HEK293 (cell line): ENCODE results near the gene ANHX.

Experiments used
- CTCF ChIA-PET: fragments of 350-600 bp; formaldehyde crosslinking; extraction: SDS; loops from one replicate; lab custom pipeline; 2021; ENCODE audit warnings: antibody characterized with exemption; lab: Yijun Ruan, JAX
- POLR2A ChIA-PET: fragments of 300-600 bp; formaldehyde crosslinking; extraction: SDS; loops from one replicate; lab custom pipeline; 2020; ENCODE audit warnings: antibody characterized with exemption, inconsistent platforms; lab: Yijun Ruan, JAX
- H3K27ac ChIP-seq: fragments of 200-500 bp; sonication (Bioruptor generic); 2 replicates; pipeline ENCODE4 v1.5.1; 2014; ENCODE audit warnings: low read depth, low read length, control low read depth, inconsistent platforms; ENCODE audit errors: extremely low read depth
- H3K36me3 ChIP-seq, 2 experiments: fragments of 200-500 bp in 1 of 2; sonication (Bioruptor generic) in 1 of 2; 1 replicate in 1 of 2; 2 replicates in 1 of 2; pipeline ENCODE4 v1.5.1; 2014 to 2017; ENCODE audit warnings: inconsistent platforms in 2 of 2, low read length in 2 of 2; ENCODE audit not compliant: control insufficient read depth in 2 of 2, insufficient read depth in 1 of 2
- H3K4me1 ChIP-seq: fragments of 200-500 bp; sonication (Bioruptor generic); 2 replicates; pipeline ENCODE4 v1.5.1; 2014; ENCODE audit warnings: mild to moderate bottlenecking, low read length, inconsistent platforms; ENCODE audit not compliant: control insufficient read depth, insufficient read depth
- H3K4me3 ChIP-seq: 2 replicates; pipeline ENCODE4 v1.5.1; 2011; ENCODE audit warnings: low read depth, mild to moderate bottlenecking, control low read depth, low read length, moderate library complexity
- H3K9me3 ChIP-seq: fragments of 200-500 bp; sonication (Bioruptor generic); 2 replicates; pipeline ENCODE4 v1.5.1; 2014; ENCODE audit warnings: low read depth, low read length, inconsistent platforms; ENCODE audit not compliant: control insufficient read depth, insufficient read depth
- FEZF1 ChIP-seq: fragments of 450-650 bp; formaldehyde crosslinking; IDR thresholded peaks from 2 replicates; pipeline ENCODE4 v1.5.1; 2016; ENCODE audit warnings: missing biosample characterization, missing genetic modification characterization
- KLF1 ChIP-seq: fragments of 450-650 bp; formaldehyde crosslinking; IDR thresholded peaks from 2 replicates; pipeline ENCODE4 v1.5.1; 2016; ENCODE audit warnings: missing biosample characterization, missing genetic modification characterization
- MEIS1 ChIP-seq: sonication (generic); formaldehyde crosslinking; IDR thresholded peaks from 2 replicates; pipeline ENCODE4 v1.8.1; 2022; ENCODE audit warnings: missing genetic modification reagents, mild to moderate bottlenecking, borderline replicate concordance
- ZNF423 ChIP-seq: fragments of 450-650 bp; formaldehyde crosslinking; IDR thresholded peaks from 2 replicates; pipeline ENCODE4 v1.5.1; 2016; ENCODE audit warnings: missing biosample characterization, missing genetic modification characterization
- ZNF529 ChIP-seq: fragments of 450-650 bp; formaldehyde crosslinking; IDR thresholded peaks from 2 replicates; pipeline ENCODE4 v1.5.1; 2017; ENCODE audit warnings: missing genetic modification characterization, missing biosample characterization; ENCODE audit not compliant: insufficient replicate concordance
- ZNF560 ChIP-seq: fragments of 450-650 bp; formaldehyde crosslinking; IDR thresholded peaks from 2 replicates; pipeline ENCODE4 v1.5.1; 2017; ENCODE audit warnings: missing biosample characterization, missing genetic modification characterization, borderline replicate concordance
- ZNF596 ChIP-seq: fragments of 450-650 bp; IDR thresholded peaks from 2 replicates; pipeline ENCODE4 v1.5.0; 2018; ENCODE audit warnings: missing biosample characterization, mild to moderate bottlenecking, missing genetic modification characterization, moderate library complexity
- ZNF654 ChIP-seq: fragments of 450-650 bp; formaldehyde crosslinking; IDR thresholded peaks from 2 replicates; pipeline ENCODE4 v1.5.1; 2016; ENCODE audit warnings: low read depth, missing biosample characterization, missing genetic modification characterization
- ZNF658 ChIP-seq: fragments of 450-650 bp; formaldehyde crosslinking; IDR thresholded peaks from 2 replicates; pipeline ENCODE4; 2016; ENCODE audit warnings: missing biosample characterization, missing genetic modification characterization
- ZNF670 ChIP-seq: fragments of 450-650 bp; formaldehyde crosslinking; IDR thresholded peaks from 2 replicates; pipeline ENCODE4 v1.5.1; 2016; ENCODE audit warnings: missing biosample characterization, missing genetic modification characterization, low read depth
- ZNF776 ChIP-seq: fragments of 450-650 bp; formaldehyde crosslinking; IDR thresholded peaks from 2 replicates; pipeline ENCODE4 v1.5.0; 2017; ENCODE audit warnings: missing biosample characterization, missing genetic modification characterization, borderline replicate concordance
- ZNF792 ChIP-seq: fragments of 450-650 bp; formaldehyde crosslinking; IDR thresholded peaks from 2 replicates; pipeline ENCODE4 v1.5.1; 2016; ENCODE audit warnings: missing biosample characterization, missing genetic modification characterization
- ZNF837 ChIP-seq: fragments of 450-650 bp; formaldehyde crosslinking; IDR thresholded peaks from 2 replicates; pipeline ENCODE4 v1.5.1; 2016; ENCODE audit warnings: missing biosample characterization, missing genetic modification characterization
- ZSCAN16 ChIP-seq: fragments of 450-650 bp; formaldehyde crosslinking; IDR thresholded peaks from 2 replicates; pipeline ENCODE4 v1.5.1; 2016; ENCODE audit warnings: missing biosample characterization, missing genetic modification characterization
- ZSCAN23 ChIP-seq: fragments of 450-650 bp; formaldehyde crosslinking; IDR thresholded peaks from 2 replicates; pipeline ENCODE4 v1.5.1; 2016; ENCODE audit warnings: missing biosample characterization, missing genetic modification characterization
- TF ChIP-seq, protein P1 (sequence below): fragments of 450-650 bp; formaldehyde crosslinking; IDR thresholded peaks from 2 replicates; pipeline ENCODE4 v1.5.1; 2016; ENCODE audit warnings: missing biosample characterization, missing genetic modification characterization
- TF ChIP-seq, protein P2 (sequence below): fragments of 450-650 bp; formaldehyde crosslinking; IDR thresholded peaks from 2 replicates; pipeline ENCODE4 v1.5.0; 2017; ENCODE audit warnings: missing biosample characterization, missing genetic modification characterization, borderline replicate concordance
- TF ChIP-seq, protein P3 (sequence below): fragments of 450-650 bp; formaldehyde crosslinking; IDR thresholded peaks from 2 replicates; pipeline ENCODE4 v1.5.1; 2016; ENCODE audit warnings: missing biosample characterization, missing genetic modification characterization
- TF ChIP-seq, protein P4 (sequence below): fragments of 450-650 bp; formaldehyde crosslinking; IDR thresholded peaks from 2 replicates; pipeline ENCODE4 v1.5.1; 2016; ENCODE audit warnings: missing biosample characterization, missing genetic modification characterization
- TF ChIP-seq, protein P5 (sequence below): fragments of 450-650 bp; formaldehyde crosslinking; conservative IDR thresholded peaks from 2 replicates; pipeline ENCODE4 v1.5.1; 2016; ENCODE audit warnings: low read depth, missing biosample characterization, missing genetic modification characterization

The ANHX gene

DNA sequence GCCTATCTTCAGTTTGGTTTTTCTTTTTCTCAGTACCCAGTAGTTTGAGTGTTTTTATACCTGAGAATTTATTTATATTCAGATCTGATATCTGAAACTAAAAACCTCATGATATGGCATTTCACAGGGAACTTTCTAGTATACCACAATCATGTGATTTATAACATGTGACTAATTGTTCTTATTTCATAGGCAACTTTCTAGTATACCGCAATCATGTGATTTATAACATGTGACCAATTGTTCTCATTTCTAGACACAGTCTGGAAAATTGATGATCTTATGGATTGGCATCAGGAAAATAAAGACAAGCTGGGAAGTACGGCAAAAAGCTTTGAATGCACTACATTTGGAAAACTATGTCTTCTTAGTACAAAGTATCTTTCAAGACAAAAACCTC is 33.8 kb downstream of the ANHX start:
- CTCF ChIA-PET = no interaction called here
- Histone ChIP-seq H3K4me3 (no peak overlapping the region), H3K4me1 (no peaks in the 10 kb centered on the region), H3K27ac (no peak overlapping the region), H3K36me3 (peaks cover 0 to 30% of the 10 kb centered on the region in 2 experiments), H3K9me3 (no peaks in the 10 kb centered on the region)
- POLR2A ChIA-PET = no interaction called here
- TF ChIP-seq FEZF1 (tag by site-specific recombination) = no peak
- TF ChIP-seq, protein P1, sequence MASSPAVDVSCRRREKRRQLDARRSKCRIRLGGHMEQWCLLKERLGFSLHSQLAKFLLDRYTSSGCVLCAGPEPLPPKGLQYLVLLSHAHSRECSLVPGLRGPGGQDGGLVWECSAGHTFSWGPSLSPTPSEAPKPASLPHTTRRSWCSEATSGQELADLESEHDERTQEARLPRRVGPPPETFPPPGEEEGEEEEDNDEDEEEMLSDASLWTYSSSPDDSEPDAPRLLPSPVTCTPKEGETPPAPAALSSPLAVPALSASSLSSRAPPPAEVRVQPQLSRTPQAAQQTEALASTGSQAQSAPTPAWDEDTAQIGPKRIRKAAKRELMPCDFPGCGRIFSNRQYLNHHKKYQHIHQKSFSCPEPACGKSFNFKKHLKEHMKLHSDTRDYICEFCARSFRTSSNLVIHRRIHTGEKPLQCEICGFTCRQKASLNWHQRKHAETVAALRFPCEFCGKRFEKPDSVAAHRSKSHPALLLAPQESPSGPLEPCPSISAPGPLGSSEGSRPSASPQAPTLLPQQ (tag by site-specific recombination) = no peak
- no peak for TF ChIP-seq ZSCAN16
- no peak for TF ChIP-seq ZNF596
- TF ChIP-seq ZSCAN23 (tag by site-specific recombination) = no peak
- no peak for TF ChIP-seq ZNF560 (tag by site-specific recombination)
- TF ChIP-seq, protein P2, sequence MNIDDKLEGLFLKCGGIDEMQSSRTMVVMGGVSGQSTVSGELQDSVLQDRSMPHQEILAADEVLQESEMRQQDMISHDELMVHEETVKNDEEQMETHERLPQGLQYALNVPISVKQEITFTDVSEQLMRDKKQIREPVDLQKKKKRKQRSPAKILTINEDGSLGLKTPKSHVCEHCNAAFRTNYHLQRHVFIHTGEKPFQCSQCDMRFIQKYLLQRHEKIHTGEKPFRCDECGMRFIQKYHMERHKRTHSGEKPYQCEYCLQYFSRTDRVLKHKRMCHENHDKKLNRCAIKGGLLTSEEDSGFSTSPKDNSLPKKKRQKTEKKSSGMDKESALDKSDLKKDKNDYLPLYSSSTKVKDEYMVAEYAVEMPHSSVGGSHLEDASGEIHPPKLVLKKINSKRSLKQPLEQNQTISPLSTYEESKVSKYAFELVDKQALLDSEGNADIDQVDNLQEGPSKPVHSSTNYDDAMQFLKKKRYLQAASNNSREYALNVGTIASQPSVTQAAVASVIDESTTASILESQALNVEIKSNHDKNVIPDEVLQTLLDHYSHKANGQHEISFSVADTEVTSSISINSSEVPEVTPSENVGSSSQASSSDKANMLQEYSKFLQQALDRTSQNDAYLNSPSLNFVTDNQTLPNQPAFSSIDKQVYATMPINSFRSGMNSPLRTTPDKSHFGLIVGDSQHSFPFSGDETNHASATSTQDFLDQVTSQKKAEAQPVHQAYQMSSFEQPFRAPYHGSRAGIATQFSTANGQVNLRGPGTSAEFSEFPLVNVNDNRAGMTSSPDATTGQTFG (tag by site-specific recombination) = no peak
- no peak for TF ChIP-seq ZNF423 (tag by site-specific recombination)
- TF ChIP-seq KLF1 (tag by site-specific recombination) = no peak
- TF ChIP-seq ZNF776 (tag by site-specific recombination) = no peak
- no peak for TF ChIP-seq ZNF529 (tag by site-specific recombination)
- TF ChIP-seq ZNF670 (tag by site-specific recombination) = no peak
- no peak for TF ChIP-seq ZNF837
- no peak for TF ChIP-seq ZNF658 (tag by site-specific recombination)
- TF ChIP-seq, protein P3, sequence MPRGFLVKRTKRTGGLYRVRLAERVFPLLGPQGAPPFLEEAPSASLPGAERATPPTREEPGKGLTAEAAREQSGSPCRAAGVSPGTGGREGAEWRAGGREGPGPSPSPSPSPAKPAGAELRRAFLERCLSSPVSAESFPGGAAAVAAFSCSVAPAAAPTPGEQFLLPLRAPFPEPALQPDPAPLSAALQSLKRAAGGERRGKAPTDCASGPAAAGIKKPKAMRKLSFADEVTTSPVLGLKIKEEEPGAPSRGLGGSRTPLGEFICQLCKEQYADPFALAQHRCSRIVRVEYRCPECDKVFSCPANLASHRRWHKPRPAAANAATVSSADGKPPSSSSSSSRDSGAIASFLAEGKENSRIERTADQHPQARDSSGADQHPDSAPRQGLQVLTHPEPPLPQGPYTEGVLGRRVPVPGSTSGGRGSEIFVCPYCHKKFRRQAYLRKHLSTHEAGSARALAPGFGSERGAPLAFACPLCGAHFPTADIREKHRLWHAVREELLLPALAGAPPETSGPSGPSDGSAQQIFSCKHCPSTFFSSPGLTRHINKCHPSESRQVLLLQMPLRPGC (tag by site-specific recombination) = no peak
- TF ChIP-seq, protein P4, sequence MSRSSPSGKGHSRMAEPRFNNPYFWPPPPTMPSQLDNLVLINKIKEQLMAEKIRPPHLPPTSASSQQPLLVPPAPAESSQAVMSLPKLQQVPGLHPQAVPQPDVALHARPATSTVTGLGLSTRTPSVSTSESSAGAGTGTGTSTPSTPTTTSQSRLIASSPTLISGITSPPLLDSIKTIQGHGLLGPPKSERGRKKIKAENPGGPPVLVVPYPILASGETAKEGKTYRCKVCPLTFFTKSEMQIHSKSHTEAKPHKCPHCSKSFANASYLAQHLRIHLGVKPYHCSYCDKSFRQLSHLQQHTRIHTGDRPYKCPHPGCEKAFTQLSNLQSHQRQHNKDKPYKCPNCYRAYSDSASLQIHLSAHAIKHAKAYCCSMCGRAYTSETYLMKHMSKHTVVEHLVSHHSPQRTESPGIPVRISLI (tag by site-specific recombination) = no peak
- no peak for TF ChIP-seq ZNF654
- no peak for TF ChIP-seq ZNF792
- TF ChIP-seq, protein P5, sequence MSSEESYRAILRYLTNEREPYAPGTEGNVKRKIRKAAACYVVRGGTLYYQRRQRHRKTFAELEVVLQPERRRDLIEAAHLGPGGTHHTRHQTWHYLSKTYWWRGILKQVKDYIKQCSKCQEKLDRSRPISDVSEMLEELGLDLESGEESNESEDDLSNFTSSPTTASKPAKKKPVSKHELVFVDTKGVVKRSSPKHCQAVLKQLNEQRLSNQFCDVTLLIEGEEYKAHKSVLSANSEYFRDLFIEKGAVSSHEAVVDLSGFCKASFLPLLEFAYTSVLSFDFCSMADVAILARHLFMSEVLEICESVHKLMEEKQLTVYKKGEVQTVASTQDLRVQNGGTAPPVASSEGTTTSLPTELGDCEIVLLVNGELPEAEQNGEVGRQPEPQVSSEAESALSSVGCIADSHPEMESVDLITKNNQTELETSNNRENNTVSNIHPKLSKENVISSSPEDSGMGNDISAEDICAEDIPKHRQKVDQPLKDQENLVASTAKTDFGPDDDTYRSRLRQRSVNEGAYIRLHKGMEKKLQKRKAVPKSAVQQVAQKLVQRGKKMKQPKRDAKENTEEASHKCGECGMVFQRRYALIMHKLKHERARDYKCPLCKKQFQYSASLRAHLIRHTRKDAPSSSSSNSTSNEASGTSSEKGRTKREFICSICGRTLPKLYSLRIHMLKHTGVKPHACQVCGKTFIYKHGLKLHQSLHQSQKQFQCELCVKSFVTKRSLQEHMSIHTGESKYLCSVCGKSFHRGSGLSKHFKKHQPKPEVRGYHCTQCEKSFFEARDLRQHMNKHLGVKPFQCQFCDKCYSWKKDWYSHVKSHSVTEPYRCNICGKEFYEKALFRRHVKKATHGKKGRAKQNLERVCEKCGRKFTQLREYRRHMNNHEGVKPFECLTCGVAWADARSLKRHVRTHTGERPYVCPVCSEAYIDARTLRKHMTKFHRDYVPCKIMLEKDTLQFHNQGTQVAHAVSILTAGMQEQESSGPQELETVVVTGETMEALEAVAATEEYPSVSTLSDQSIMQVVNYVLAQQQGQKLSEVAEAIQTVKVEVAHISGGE (tag by site-specific recombination) = no peak
- no peak for TF ChIP-seq MEIS1 (CRISPR knock-in tag)
